ENCODE measurements around the gene EIF4A2. TPM values are rescaled to one million over a fixed set of nuclear protein-coding genes. Genes with fewer than 3 reads are reported as not detected.

The EIF4A2 gene
- total RNA-seq, 1 experiment from 2014 or later, result 398 TPM

- Histone ChIP-seq H2AK5ac (ENCODE audit: insufficient read length, low read length) (no peak overlapping the region), H3K23me2 (ENCODE audit: insufficient read length, low read depth, low read length, poor library complexity, severe bottlenecking) (no peaks in the 10 kb centered on the region), H2BK20ac (ENCODE audit: low read depth, low read length, poor library complexity, severe bottlenecking) (no peak overlapping the region), H4K8ac (replicated peaks; ENCODE audit: insufficient read length, low read depth, low read length) (no peak overlapping the region), H3K4me2 (ENCODE audit: insufficient read depth, insufficient read length, low read length) (no peak overlapping the region), H3K56ac (ENCODE audit: insufficient read length, low read depth, low read length) (no peak overlapping the region), H4K20me1 (ENCODE audit: control insufficient read depth, insufficient read depth, insufficient read length) (no peaks in the 10 kb centered on the region), H4K91ac (ENCODE audit: insufficient read length, low read depth, low read length) (no peak overlapping the region), H4K5ac (ENCODE audit: insufficient read length, low read depth, low read length) (no peak overlapping the region), H2BK120ac (ENCODE audit: low read depth, low read length, poor library complexity, severe bottlenecking) (no peak overlapping the region), H2BK15ac (ENCODE audit: low read depth, low read length) (no peak overlapping the region), H2AFZ (ENCODE audit: low read length) (no peak overlapping the region), H3K18ac (ENCODE audit: insufficient read length, low read depth, low read length) (no peak overlapping the region), H3K9me3 (ENCODE audit: control insufficient read depth, low read depth, low read length) (no peaks in the 10 kb centered on the region), H2BK12ac (ENCODE audit: insufficient read length, low read depth, low read length) (no peak overlapping the region), H3K27ac (ENCODE audit: insufficient read length, low read depth, low read length) (no peak overlapping the region), H3K79me1 (ENCODE audit: insufficient read depth, low read depth, low read length, poor library complexity, severe bottlenecking) (no peaks in the 10 kb centered on the region), H3K14ac (ENCODE audit: insufficient read depth, low read length) (no peak overlapping the region), H3K23ac (ENCODE audit: insufficient read length, low read depth, low read length) (no peak overlapping the region), H2BK5ac (ENCODE audit: insufficient read length, low read length) (no peak overlapping the region), H3K4ac (ENCODE audit: low read depth, low read length) (no peak overlapping the region), H3T11ph (ENCODE audit: low read length) (no peak overlapping the region), H3K9ac (ENCODE audit: extremely low read depth, insufficient read length, low read length) (no peak overlapping the region), H3K79me2 (ENCODE audit: insufficient read depth, low read length) (no peaks in the 10 kb centered on the region), H3K27me3 (ENCODE audit: insufficient read depth, low read length) (no peaks in the 10 kb centered on the region), H3K4me1 (ENCODE audit: insufficient read depth, low read length) (no peaks in the 10 kb centered on the region; the same call in 1 of the 2 replicates)
- peaks cover 18 to 20% of the 10 kb centered on the region in 2 experiments for H3K4me1 Mint-ChIP-seq
- no peak overlapping the region for H3K4me3 Mint-ChIP-seq
- H3K27me3 Mint-ChIP-seq (ENCODE audit: low read depth), result no peaks in the 10 kb centered on the region
- no peak overlapping the region for H3K27ac Mint-ChIP-seq
- no CpG with 5 or more reads among the region's 1 CpG for WGBS (ENCODE audit: extremely low coverage, insufficient read length, low lambda C conversion rate)
- H3K36me3 Mint-ChIP-seq (ENCODE audit: insufficient read depth in 1 of 3, low read depth in 3 of 3), result no peaks in the 10 kb centered on the region; a peak in 3 of 7 replicates
- no peak for DNase-seq
- peaks cover 0 to 8% of the 10 kb centered on the region in 2 experiments; a peak in 3 of 5 replicates for H3K9me3 Mint-ChIP-seq
- no peak for TF ChIP-seq CTCF (conservative IDR thresholded peaks at IDR 0.05)
Observed at GRCh38 chr3:186815435-186815834, 32.1 kb downstream of the EIF4A2 start.

Measured in H9 (cell line).